SK-N-SH (cell line): ENCODE measurements around the gene KIF1A. TPM values are rescaled to one million over a fixed set of nuclear protein-coding genes. Genes with fewer than 3 reads are reported as not detected.

Experiments used
- CTCF ChIA-PET: fragments of 300-600, 350-600 bp; formaldehyde crosslinking; extraction: SDS; loops from one replicate; lab custom pipeline; 2021; lab: Yijun Ruan, JAX
- POLR2A ChIA-PET: fragments of 350-600 bp; sonication (Branson Sonifier 250); formaldehyde crosslinking; extraction: SDS; loops from one replicate; lab custom pipeline; 2020; ENCODE audit warnings: antibody characterized with exemption, inconsistent platforms; lab: Yijun Ruan, JAX
- DNase-seq: peaks from one replicate; pipeline ENCODE4 v3.0.0; 2012
- H2AFZ ChIP-seq: fragments of 200-600 bp; sonication (generic); 2 replicates; pipeline ENCODE4 v1.8.1; 2016; ENCODE audit warnings: antibody characterized with exemption, mild to moderate bottlenecking, low read depth
- H3F3A ChIP-seq: fragments of 200-600 bp; sonication (generic); replicated peaks from 2 replicates; pipeline ENCODE3; 2016; ENCODE audit warnings: antibody characterized with exemption, mild to moderate bottlenecking; ENCODE audit not compliant: insufficient read depth
- H3K27ac ChIP-seq, 2 experiments: fragments of 200-500 bp in 1 of 2; fragments of 200-600 bp in 1 of 2; sonication (Bioruptor generic) in 1 of 2; sonication (generic), shearing (Covaris generic) in 1 of 2; 2 replicates each; pipeline versions ENCODE4 v1.5.1 to v1.6.1; 2014 to 2016; ENCODE audit warnings: low read depth in 2 of 2, inconsistent platforms in 1 of 2, low read length in 1 of 2, mild to moderate bottlenecking in 1 of 2, mixed read lengths in 1 of 2
- H3K27me3 ChIP-seq: fragments of 200-600 bp; sonication (generic), shearing (Covaris generic); 2 replicates; pipeline ENCODE4 v1.6.1; 2016; ENCODE audit warnings: mixed run types; ENCODE audit not compliant: insufficient read depth
- H3K36me3 ChIP-seq, 2 experiments: fragments of 200-500 bp in 1 of 2; fragments of 200-600 bp in 1 of 2; sonication (Bioruptor generic) in 1 of 2; sonication (generic) in 1 of 2; replicated peaks in 1 of 2; 2 replicates each; pipeline versions ENCODE3 to v1.5.1; 2014 to 2016; ENCODE audit warnings: low read length in 1 of 2, mild to moderate bottlenecking in 1 of 2; ENCODE audit not compliant: insufficient read depth in 2 of 2, control insufficient read depth in 1 of 2
- H3K4me1 ChIP-seq, 2 experiments: fragments of 200-500 bp in 1 of 2; fragments of 200-600 bp in 1 of 2; sonication (Bioruptor generic) in 1 of 2; sonication (generic), shearing (Covaris generic) in 1 of 2; 2 replicates each; pipeline versions ENCODE4 v1.5.1 to v1.6.1; 2014 to 2016; ENCODE audit warnings: low read depth in 1 of 2, low read length in 1 of 2, mixed run types in 1 of 2; ENCODE audit not compliant: insufficient read depth in 2 of 2, control insufficient read depth in 1 of 2
- H3K4me2 ChIP-seq: fragments of 200-600 bp; sonication (generic), shearing (Covaris generic); 2 replicates; pipeline ENCODE4 v1.6.1; 2017; ENCODE audit warnings: mixed run types
- H3K4me3 ChIP-seq, 2 experiments: fragments of 200-500 bp in 1 of 2; fragments of 200-600 bp in 1 of 2; sonication (Bioruptor generic) in 1 of 2; sonication (generic), shearing (Covaris generic) in 1 of 2; 2 replicates each; pipeline versions ENCODE4 v1.5.1 to v1.8.1; 2014 to 2016; ENCODE audit warnings: low read depth in 2 of 2, inconsistent platforms in 1 of 2, low read length in 1 of 2, mild to moderate bottlenecking in 1 of 2, mixed read lengths in 1 of 2, moderate library complexity in 1 of 2
- H3K79me2 ChIP-seq: fragments of 200-600 bp; sonication (generic); 2 replicates; pipeline ENCODE4 v1.8.1; 2017; ENCODE audit warnings: mild to moderate bottlenecking; ENCODE audit not compliant: insufficient read depth
- H3K9ac ChIP-seq: fragments of 200-600 bp; sonication (generic); 2 replicates; pipeline ENCODE4 v1.6.1; 2017; ENCODE audit warnings: mixed run types
- H3K9me2 ChIP-seq: fragments of 200-600 bp; sonication (generic); 2 replicates; pipeline ENCODE4 v1.6.1; 2017; ENCODE audit warnings: mixed run types
- H3K9me3 ChIP-seq: fragments of 200-600 bp; sonication (generic); 2 replicates; pipeline ENCODE4 v1.6.1; 2017; ENCODE audit warnings: mixed run types, mild to moderate bottlenecking, moderate library complexity
- H4K20me1 ChIP-seq: fragments of 200-600 bp; sonication (generic); 2 replicates; pipeline ENCODE4 v1.6.1; 2017; ENCODE audit warnings: mild to moderate bottlenecking, mixed run types; ENCODE audit not compliant: insufficient read depth
- EP300 ChIP-seq, 2 experiments: IDR thresholded peaks; 2 replicates each; pipeline versions ENCODE4 v1.4.0 to v1.6.1; 2012; ENCODE audit warnings: borderline replicate concordance in 1 of 2, low read depth in 1 of 2, low read length in 1 of 2
- GABPA ChIP-seq: IDR thresholded peaks from 2 replicates; pipeline ENCODE4 v1.4.0; 2012; ENCODE audit warnings: low read depth, mild to moderate bottlenecking
- GATA2 ChIP-seq: sonication (generic); formaldehyde crosslinking; IDR thresholded peaks from 2 replicates; pipeline ENCODE4 v1.5.0; 2020; ENCODE audit warnings: mild to moderate bottlenecking, missing genetic modification reagents
- MXI1 ChIP-seq: IDR thresholded peaks from 2 replicates; pipeline ENCODE4 v1.6.1; 2012; ENCODE audit warnings: mild to moderate bottlenecking, low read depth, low read length, improper control_type of control experiment
- RFX5 ChIP-seq: IDR thresholded peaks from 2 replicates; pipeline ENCODE4 v1.6.1; 2012; ENCODE audit warnings: mild to moderate bottlenecking, improper control_type of control experiment, low read length
- SIN3A ChIP-seq: IDR thresholded peaks from 2 replicates; pipeline ENCODE4 v1.6.1; 2012; ENCODE audit warnings: low read depth, mild to moderate bottlenecking, low read length, moderate library complexity, borderline replicate concordance
- TAF1 ChIP-seq: IDR thresholded peaks from 2 replicates; pipeline ENCODE4 v1.6.1; 2012; ENCODE audit warnings: low read depth, mild to moderate bottlenecking, low read length, moderate library complexity, borderline replicate concordance
- TEAD4 ChIP-seq: IDR thresholded peaks from 2 replicates; pipeline ENCODE4 v1.4.0; 2012; ENCODE audit warnings: mild to moderate bottlenecking, borderline replicate concordance; ENCODE audit not compliant: insufficient read depth
- WGBS: methylation state at CpG from one replicate; pipeline ENCODE4 v1.1.6; 2017; ENCODE audit warnings: low lambda C conversion rate; 5-methylcytosine and 5-hydroxymethylcytosine counted together
- polyA plus RNA-seq, 3 experiments: library from polyadenylated mRNA; depleted of rRNA; stranded (reverse); fragments of >200 nt; gene quantifications; 2 replicates each; pipeline ENCODE4 v1.2.3, GENCODE V29; 2012
- TF ChIP-seq, protein P1 (sequence below): IDR thresholded peaks from 2 replicates; pipeline ENCODE4; 2012

KIF1A gene
- polyA plus RNA-seq, 1 of the 3 experiments (the other 2 are of a cell fraction): 0.21 TPM

DNA sequence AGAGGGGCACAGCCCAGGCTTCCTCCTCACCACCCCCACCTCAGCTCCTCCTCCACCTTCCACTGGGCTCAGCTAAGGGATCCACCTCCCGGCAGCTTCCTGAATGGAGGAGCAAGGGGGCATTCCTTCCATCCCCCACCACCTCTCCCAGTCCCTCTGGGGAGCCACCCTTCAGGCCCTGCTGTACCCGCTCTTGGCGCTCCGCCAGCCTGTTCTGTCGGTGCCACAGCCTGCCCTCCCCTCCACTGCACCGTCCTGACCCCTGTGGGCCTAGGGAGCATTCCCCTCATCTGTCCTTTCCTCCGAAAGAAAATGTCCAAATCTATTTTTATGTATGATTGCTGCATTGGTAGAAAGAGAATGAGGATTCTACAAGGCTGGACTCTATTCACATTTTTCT is 59.9 kb downstream of the KIF1A start:
- ChIA-PET POLR2A (no interaction called here), CTCF (interaction anchor here (0.8 to 1.7 kb wide), 3 partner anchors 12 to 156 kb away, joined by 3 to 5 read pairs (median 3); no protein-coding TSS in a partner anchor)

GRCh38 chr2:240759459-240759858 is 60.6 kb downstream of the KIF1A start:
- Histone ChIP-seq H3K36me3 (no peaks in the 10 kb centered on the region), H3F3A (no peaks in the 10 kb centered on the region), H3K9me2 (no peaks in the 10 kb centered on the region), H3K4me2 (no peak overlapping the region), H3K79me2 (no peaks in the 10 kb centered on the region), H3K9me3 (no peaks in the 10 kb centered on the region), H3K27me3 (no peaks in the 10 kb centered on the region), H3K4me1 (no peaks in the 10 kb centered on the region), H3K4me3 (no peak overlapping the region), H3K27ac (no peak overlapping the region), H4K20me1 (no peaks in the 10 kb centered on the region), H2AFZ (no peak overlapping the region), H3K9ac (no peak overlapping the region)
- no peak for DNase-seq
- no peak for TF ChIP-seq TEAD4
- ChIA-PET CTCF (interaction anchor here (1.7 kb wide), 1 partner anchor 81 kb away, joined by 5 read pairs; no protein-coding TSS in a partner anchor), POLR2A (no interaction called here)
- WGBS: 79% methylated on average over 2 of the region's 5 CpGs

More for the DNA sequence above, 59.9 kb downstream of the KIF1A start:
- no peak for DNase-seq
- WGBS: 55% methylated on average over 7 of the region's 7 CpGs
- H3K27ac ChIP-seq: no peak overlapping the region
- TF ChIP-seq SIN3A: no peak
- no peak for TF ChIP-seq GABPA
- TF ChIP-seq TAF1: no peak
- no peak overlapping the region for H2AFZ ChIP-seq
- no peaks in the 10 kb centered on the region; a peak in 1 of 4 replicates for H3K4me1 ChIP-seq
- no peaks in the 10 kb centered on the region for H3K36me3 ChIP-seq
- H3K79me2 ChIP-seq: no peaks in the 10 kb centered on the region
- H3K27me3 ChIP-seq: no peaks in the 10 kb centered on the region
- no peak overlapping the region for H3K4me2 ChIP-seq
- no peaks in the 10 kb centered on the region for H3K9me3 ChIP-seq
- no peaks in the 10 kb centered on the region for H3F3A ChIP-seq
- H3K9me2 ChIP-seq: no peaks in the 10 kb centered on the region
- H3K4me3 ChIP-seq: no peak overlapping the region
- H3K9ac ChIP-seq: no peak overlapping the region
- H4K20me1 ChIP-seq: no peaks in the 10 kb centered on the region

DNA sequence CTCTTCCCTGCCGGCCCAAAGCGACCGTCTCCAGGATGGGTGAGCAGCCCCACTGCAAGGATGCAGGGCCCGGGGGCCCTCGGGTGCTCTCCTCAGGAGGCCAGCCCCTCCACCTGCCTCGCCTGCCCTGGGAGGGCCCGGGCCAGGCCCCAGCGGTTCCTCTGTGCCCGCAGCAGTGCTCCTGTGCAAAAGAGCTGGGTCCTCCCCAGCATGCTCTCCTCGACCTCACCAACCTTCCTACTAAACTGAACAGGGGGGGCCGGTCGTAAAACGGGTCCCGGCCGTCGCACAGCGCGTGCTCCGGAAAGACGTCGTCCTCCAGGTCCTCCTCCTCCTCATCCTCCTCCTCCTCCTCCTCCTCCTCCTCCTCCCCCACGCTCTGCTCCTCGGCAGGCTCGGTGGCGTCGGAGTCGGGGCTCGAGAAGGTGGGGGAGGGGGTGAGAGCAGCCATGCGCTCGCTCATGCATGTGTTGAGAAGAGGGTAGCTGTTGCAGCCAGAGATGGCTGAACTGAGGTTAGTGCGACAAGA is 62.9 kb downstream of the KIF1A start:
- Histone ChIP-seq H4K20me1 (no peaks in the 10 kb centered on the region), H3K4me3 (no peak overlapping the region), H3F3A (no peaks in the 10 kb centered on the region), H2AFZ (no peak overlapping the region), H3K27ac (no peak overlapping the region), H3K9me2 (no peaks in the 10 kb centered on the region), H3K9me3 (no peaks in the 10 kb centered on the region), H3K4me1 (no peaks in the 10 kb centered on the region), H3K79me2 (no peaks in the 10 kb centered on the region), H3K4me2 (no peak overlapping the region), H3K9ac (no peak overlapping the region)
- ChIA-PET POLR2A (no interaction called here), CTCF (interaction anchor here (1.8 kb wide), 1 partner anchor 83 kb away, joined by 8 read pairs; no protein-coding TSS in a partner anchor)
- 73% methylated on average over 24 of the region's 31 CpGs for whole genome bisulfite sequencing
- TF ChIP-seq, protein P1, sequence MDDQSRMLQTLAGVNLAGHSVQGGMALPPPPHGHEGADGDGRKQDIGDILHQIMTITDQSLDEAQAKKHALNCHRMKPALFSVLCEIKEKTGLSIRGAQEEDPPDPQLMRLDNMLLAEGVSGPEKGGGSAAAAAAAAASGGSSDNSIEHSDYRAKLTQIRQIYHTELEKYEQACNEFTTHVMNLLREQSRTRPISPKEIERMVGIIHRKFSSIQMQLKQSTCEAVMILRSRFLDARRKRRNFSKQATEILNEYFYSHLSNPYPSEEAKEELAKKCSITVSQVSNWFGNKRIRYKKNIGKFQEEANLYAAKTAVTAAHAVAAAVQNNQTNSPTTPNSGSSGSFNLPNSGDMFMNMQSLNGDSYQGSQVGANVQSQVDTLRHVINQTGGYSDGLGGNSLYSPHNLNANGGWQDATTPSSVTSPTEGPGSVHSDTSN: no peak
- no peak for TF ChIP-seq EP300 (IDR thresholded peaks at IDR 0.05; ENCODE audit: borderline replicate concordance in 1 of 2, low read depth in 1 of 2, low read length in 1 of 2)
- no peak for TF ChIP-seq MXI1
- no peak for TF ChIP-seq GATA2 (CRISPR knock-in tag)
- no peak for TF ChIP-seq RFX5
- TF ChIP-seq, all 33 proteins: peak for 0
- no peak for DNase-seq
- H3K27me3 ChIP-seq: no peaks in the 10 kb centered on the region
- no peaks in the 10 kb centered on the region for H3K36me3 ChIP-seq
